HEK293 (cell line): ENCODE measurements around the gene DDX42.

Experiments
- CTCF ChIA-PET: fragments of 350-600 bp; formaldehyde crosslinking; extraction: SDS; loops from one replicate; lab custom pipeline; 2021; ENCODE audit warnings: antibody characterized with exemption; lab: Yijun Ruan, JAX
- POLR2A ChIA-PET: fragments of 300-600 bp; formaldehyde crosslinking; extraction: SDS; loops from one replicate; lab custom pipeline; 2020; ENCODE audit warnings: antibody characterized with exemption, inconsistent platforms; lab: Yijun Ruan, JAX
- H3K27ac ChIP-seq: fragments of 200-500 bp; sonication (Bioruptor generic); 2 replicates; pipeline ENCODE4 v1.5.1; 2014; ENCODE audit warnings: low read depth, low read length, control low read depth, inconsistent platforms; ENCODE audit errors: extremely low read depth
- H3K36me3 ChIP-seq, 2 experiments: fragments of 200-500 bp in 1 of 2; sonication (Bioruptor generic) in 1 of 2; 1 replicate in 1 of 2; 2 replicates in 1 of 2; pipeline ENCODE4 v1.5.1; 2014 to 2017; ENCODE audit warnings: inconsistent platforms in 2 of 2, low read length in 2 of 2; ENCODE audit not compliant: control insufficient read depth in 2 of 2, insufficient read depth in 1 of 2
- H3K4me1 ChIP-seq: fragments of 200-500 bp; sonication (Bioruptor generic); 2 replicates; pipeline ENCODE4 v1.5.1; 2014; ENCODE audit warnings: mild to moderate bottlenecking, low read length, inconsistent platforms; ENCODE audit not compliant: control insufficient read depth, insufficient read depth
- H3K4me3 ChIP-seq: 2 replicates; pipeline ENCODE4 v1.5.1; 2011; ENCODE audit warnings: low read depth, mild to moderate bottlenecking, control low read depth, low read length, moderate library complexity
- H3K9me3 ChIP-seq: fragments of 200-500 bp; sonication (Bioruptor generic); 2 replicates; pipeline ENCODE4 v1.5.1; 2014; ENCODE audit warnings: low read depth, low read length, inconsistent platforms; ENCODE audit not compliant: control insufficient read depth, insufficient read depth
- BCL11A ChIP-seq: fragments of 450-650 bp; formaldehyde crosslinking; IDR thresholded peaks from 2 replicates; pipeline ENCODE4 v1.5.1; 2016; ENCODE audit warnings: low read depth, missing biosample characterization, missing genetic modification characterization
- GLI2 ChIP-seq: fragments of 450-650 bp; formaldehyde crosslinking; IDR thresholded peaks from 2 replicates; pipeline ENCODE4; 2017; ENCODE audit warnings: missing biosample characterization, missing genetic modification characterization, low read depth, borderline replicate concordance
- HOXC10 ChIP-seq: sonication (generic); formaldehyde crosslinking; IDR thresholded peaks from 2 replicates; pipeline ENCODE4 v1.8.1; 2023; ENCODE audit warnings: mild to moderate bottlenecking, missing genetic modification reagents
- MYNN ChIP-seq: fragments of 450-650 bp; formaldehyde crosslinking; IDR thresholded peaks from 2 replicates; pipeline ENCODE4 v1.5.1; 2016; ENCODE audit warnings: missing biosample characterization, missing genetic modification characterization, borderline replicate concordance
- REPIN1 ChIP-seq: fragments of 450-650 bp; formaldehyde crosslinking; IDR thresholded peaks from 2 replicates; pipeline ENCODE4 v1.5.1; 2017; ENCODE audit warnings: missing biosample characterization, missing genetic modification characterization, low read depth
- ZBTB49 ChIP-seq: fragments of 450-650 bp; formaldehyde crosslinking; IDR thresholded peaks from 2 replicates; pipeline ENCODE4 v1.5.1; 2016; ENCODE audit warnings: missing biosample characterization, missing genetic modification characterization, low read depth
- ZFHX2 ChIP-seq: fragments of 450-650 bp; formaldehyde crosslinking; conservative IDR thresholded peaks from 2 replicates; pipeline ENCODE4 v1.5.1; 2016; ENCODE audit warnings: missing biosample characterization, missing genetic modification characterization
- ZNF114 ChIP-seq: fragments of 450-650 bp; formaldehyde crosslinking; IDR thresholded peaks from 2 replicates; pipeline ENCODE4 v1.5.0; 2017; ENCODE audit warnings: missing biosample characterization, missing genetic modification characterization
- ZNF549 ChIP-seq: fragments of 450-650 bp; IDR thresholded peaks from 2 replicates; pipeline ENCODE4 v1.5.1; 2018; ENCODE audit warnings: missing biosample characterization, missing genetic modification characterization, mild to moderate bottlenecking, inconsistent platforms, moderate library complexity
- ZNF555 ChIP-seq: fragments of 450-650 bp; formaldehyde crosslinking; conservative IDR thresholded peaks from 2 replicates; pipeline ENCODE4 v1.5.1; 2017; ENCODE audit warnings: missing biosample characterization, mild to moderate bottlenecking, missing genetic modification characterization, inconsistent platforms
- ZNF626 ChIP-seq: fragments of 450-650 bp; sonication (Bioruptor Pico); formaldehyde crosslinking; IDR thresholded peaks from 2 replicates; pipeline ENCODE4 v1.5.1; 2018; ENCODE audit warnings: missing biosample characterization, missing genetic modification characterization, inconsistent platforms
- ZNF639 ChIP-seq: fragments of 450-650 bp; formaldehyde crosslinking; IDR thresholded peaks from 2 replicates; pipeline ENCODE4 v1.5.1; 2016; ENCODE audit warnings: missing biosample characterization, missing genetic modification characterization
- ZNF670 ChIP-seq: fragments of 450-650 bp; formaldehyde crosslinking; IDR thresholded peaks from 2 replicates; pipeline ENCODE4 v1.5.1; 2016; ENCODE audit warnings: missing biosample characterization, missing genetic modification characterization, low read depth
- ZNF701 ChIP-seq: fragments of 450-650 bp; formaldehyde crosslinking; IDR thresholded peaks from 2 replicates; pipeline ENCODE4 v1.5.1; 2016; ENCODE audit warnings: missing biosample characterization, missing genetic modification characterization
- ZNF707 ChIP-seq: fragments of 450-650 bp; formaldehyde crosslinking; IDR thresholded peaks from 2 replicates; pipeline ENCODE4 v1.5.1; 2016; ENCODE audit warnings: missing biosample characterization, missing genetic modification characterization
- ZNF777 ChIP-seq: fragments of 450-650 bp; formaldehyde crosslinking; IDR thresholded peaks from 2 replicates; pipeline ENCODE4 v1.5.1; 2017; ENCODE audit warnings: missing biosample characterization, missing genetic modification characterization, borderline replicate concordance
- TF ChIP-seq, protein P1 (sequence below): fragments of 450-650 bp; formaldehyde crosslinking; IDR thresholded peaks from 2 replicates; pipeline ENCODE4 v1.5.1; 2017; ENCODE audit warnings: missing biosample characterization, missing genetic modification characterization
- TF ChIP-seq, protein P2 (sequence below): fragments of 450-650 bp; formaldehyde crosslinking; conservative IDR thresholded peaks from 2 replicates; pipeline ENCODE4 v1.5.1; 2016; ENCODE audit warnings: low read depth, missing biosample characterization, missing genetic modification characterization
- TF ChIP-seq, protein P3 (sequence below): fragments of 450-650 bp; formaldehyde crosslinking; IDR thresholded peaks from 2 replicates; pipeline ENCODE4 v1.5.1; 2016; ENCODE audit warnings: missing biosample characterization, missing genetic modification characterization, borderline replicate concordance

The DDX42 gene

DNA sequence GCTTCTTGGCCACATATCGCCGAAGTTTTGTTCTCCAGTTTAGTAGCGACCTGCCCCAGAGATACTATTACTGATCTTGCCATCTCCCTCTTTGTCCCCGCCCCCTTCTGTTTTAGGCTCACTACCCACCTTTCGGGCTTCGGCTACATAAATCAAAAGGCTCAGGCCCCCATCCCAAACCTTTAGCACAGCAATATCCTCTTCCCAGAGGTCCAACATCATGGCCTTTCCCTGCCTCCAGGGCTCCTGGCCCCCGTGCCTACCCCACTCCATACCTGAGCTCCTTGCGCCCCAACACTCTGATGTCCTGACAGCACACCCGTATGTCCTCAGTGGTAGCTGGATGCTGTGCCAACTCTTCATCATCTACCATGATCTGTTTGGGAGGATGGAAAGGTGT, 50.4 kb downstream of the DDX42 start:
- ChIA-PET CTCF (interaction anchor here (0.8 to 3.3 kb wide), 3 partner anchors 9 to 10 kb away, joined by 4 to 18 read pairs (median 4); no protein-coding TSS in a partner anchor), POLR2A (interaction anchor here (0.9 to 1.1 kb wide), 2 partner anchors 21 to 46 kb away, joined by 3 to 4 read pairs; no protein-coding TSS in a partner anchor)
- TF ChIP-seq ZNF114 (no peak), REPIN1 (tag by site-specific recombination) (no peak), MYNN (no peak), ZNF777 (tag by site-specific recombination) (no peak), ZFHX2 (tag by site-specific recombination) (no peak), ZNF639 (tag by site-specific recombination) (no peak), ZNF626 (tag by site-specific recombination) (no peak), GLI2 (tag by site-specific recombination) (no peak), ZNF670 (no peak), ZNF555 (no peak), ZNF707 (no peak), ZNF701 (tag by site-specific recombination) (no peak), ZBTB49 (tag by site-specific recombination) (no peak), ZNF549 (tag by site-specific recombination) (no peak), BCL11A (no peak), HOXC10 (CRISPR knock-in tag) (no peak)
- TF ChIP-seq, protein P1, sequence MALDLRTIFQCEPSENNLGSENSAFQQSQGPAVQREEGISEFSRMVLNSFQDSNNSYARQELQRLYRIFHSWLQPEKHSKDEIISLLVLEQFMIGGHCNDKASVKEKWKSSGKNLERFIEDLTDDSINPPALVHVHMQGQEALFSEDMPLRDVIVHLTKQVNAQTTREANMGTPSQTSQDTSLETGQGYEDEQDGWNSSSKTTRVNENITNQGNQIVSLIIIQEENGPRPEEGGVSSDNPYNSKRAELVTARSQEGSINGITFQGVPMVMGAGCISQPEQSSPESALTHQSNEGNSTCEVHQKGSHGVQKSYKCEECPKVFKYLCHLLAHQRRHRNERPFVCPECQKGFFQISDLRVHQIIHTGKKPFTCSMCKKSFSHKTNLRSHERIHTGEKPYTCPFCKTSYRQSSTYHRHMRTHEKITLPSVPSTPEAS (tag by site-specific recombination): no peak
- TF ChIP-seq, protein P2, sequence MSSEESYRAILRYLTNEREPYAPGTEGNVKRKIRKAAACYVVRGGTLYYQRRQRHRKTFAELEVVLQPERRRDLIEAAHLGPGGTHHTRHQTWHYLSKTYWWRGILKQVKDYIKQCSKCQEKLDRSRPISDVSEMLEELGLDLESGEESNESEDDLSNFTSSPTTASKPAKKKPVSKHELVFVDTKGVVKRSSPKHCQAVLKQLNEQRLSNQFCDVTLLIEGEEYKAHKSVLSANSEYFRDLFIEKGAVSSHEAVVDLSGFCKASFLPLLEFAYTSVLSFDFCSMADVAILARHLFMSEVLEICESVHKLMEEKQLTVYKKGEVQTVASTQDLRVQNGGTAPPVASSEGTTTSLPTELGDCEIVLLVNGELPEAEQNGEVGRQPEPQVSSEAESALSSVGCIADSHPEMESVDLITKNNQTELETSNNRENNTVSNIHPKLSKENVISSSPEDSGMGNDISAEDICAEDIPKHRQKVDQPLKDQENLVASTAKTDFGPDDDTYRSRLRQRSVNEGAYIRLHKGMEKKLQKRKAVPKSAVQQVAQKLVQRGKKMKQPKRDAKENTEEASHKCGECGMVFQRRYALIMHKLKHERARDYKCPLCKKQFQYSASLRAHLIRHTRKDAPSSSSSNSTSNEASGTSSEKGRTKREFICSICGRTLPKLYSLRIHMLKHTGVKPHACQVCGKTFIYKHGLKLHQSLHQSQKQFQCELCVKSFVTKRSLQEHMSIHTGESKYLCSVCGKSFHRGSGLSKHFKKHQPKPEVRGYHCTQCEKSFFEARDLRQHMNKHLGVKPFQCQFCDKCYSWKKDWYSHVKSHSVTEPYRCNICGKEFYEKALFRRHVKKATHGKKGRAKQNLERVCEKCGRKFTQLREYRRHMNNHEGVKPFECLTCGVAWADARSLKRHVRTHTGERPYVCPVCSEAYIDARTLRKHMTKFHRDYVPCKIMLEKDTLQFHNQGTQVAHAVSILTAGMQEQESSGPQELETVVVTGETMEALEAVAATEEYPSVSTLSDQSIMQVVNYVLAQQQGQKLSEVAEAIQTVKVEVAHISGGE: no peak
- TF ChIP-seq, protein P3, sequence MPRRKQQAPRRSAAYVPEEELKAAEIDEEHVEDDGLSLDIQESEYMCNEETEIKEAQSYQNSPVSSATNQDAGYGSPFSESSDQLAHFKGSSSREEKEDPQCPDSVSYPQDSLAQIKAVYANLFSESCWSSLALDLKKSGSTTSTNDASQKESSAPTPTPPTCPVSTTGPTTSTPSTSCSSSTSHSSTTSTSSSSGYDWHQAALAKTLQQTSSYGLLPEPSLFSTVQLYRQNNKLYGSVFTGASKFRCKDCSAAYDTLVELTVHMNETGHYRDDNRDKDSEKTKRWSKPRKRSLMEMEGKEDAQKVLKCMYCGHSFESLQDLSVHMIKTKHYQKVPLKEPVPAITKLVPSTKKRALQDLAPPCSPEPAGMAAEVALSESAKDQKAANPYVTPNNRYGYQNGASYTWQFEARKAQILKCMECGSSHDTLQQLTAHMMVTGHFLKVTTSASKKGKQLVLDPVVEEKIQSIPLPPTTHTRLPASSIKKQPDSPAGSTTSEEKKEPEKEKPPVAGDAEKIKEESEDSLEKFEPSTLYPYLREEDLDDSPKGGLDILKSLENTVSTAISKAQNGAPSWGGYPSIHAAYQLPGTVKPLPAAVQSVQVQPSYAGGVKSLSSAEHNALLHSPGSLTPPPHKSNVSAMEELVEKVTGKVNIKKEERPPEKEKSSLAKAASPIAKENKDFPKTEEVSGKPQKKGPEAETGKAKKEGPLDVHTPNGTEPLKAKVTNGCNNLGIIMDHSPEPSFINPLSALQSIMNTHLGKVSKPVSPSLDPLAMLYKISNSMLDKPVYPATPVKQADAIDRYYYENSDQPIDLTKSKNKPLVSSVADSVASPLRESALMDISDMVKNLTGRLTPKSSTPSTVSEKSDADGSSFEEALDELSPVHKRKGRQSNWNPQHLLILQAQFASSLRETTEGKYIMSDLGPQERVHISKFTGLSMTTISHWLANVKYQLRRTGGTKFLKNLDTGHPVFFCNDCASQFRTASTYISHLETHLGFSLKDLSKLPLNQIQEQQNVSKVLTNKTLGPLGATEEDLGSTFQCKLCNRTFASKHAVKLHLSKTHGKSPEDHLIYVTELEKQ (tag by site-specific recombination): no peak
- no peak overlapping the region for H3K4me3 ChIP-seq
- H3K9me3 ChIP-seq: no peaks in the 10 kb centered on the region
- H3K27ac ChIP-seq: no peak overlapping the region
- peaks cover 3% of the 10 kb centered on the region; the same call in 1 of the 2 replicates for H3K4me1 ChIP-seq
- peaks cover 43 to 78% of the 10 kb centered on the region in 2 experiments for H3K36me3 ChIP-seq
